RWPE2 (cell line): ENCODE data around the gene UQCC2.

Experiments used
- ATAC-seq: fragments of 200-7000 bp; cut with Tn5 transposase; 3 replicates; pipeline ENCODE4 v1.9.1; 2021; ENCODE audit warnings: low read depth
- DNase-seq: peaks from one replicate; pipeline ENCODE4 v3.0.0-alpha.2; 2020; ENCODE audit warnings: low spot score
- H3K27ac ChIP-seq: fragments of 450-650 bp; 2 replicates; pipeline ENCODE4 v1.5.1; 2017; ENCODE audit warnings: mild to moderate bottlenecking; ENCODE audit not compliant: poor library complexity, severe bottlenecking
- H3K27me3 ChIP-seq: fragments of 250-450 bp; sonication (Bioruptor Pico); 2 replicates; pipeline ENCODE4 v1.5.1; 2021; ENCODE audit warnings: mild to moderate bottlenecking, moderate library complexity; ENCODE audit not compliant: insufficient read depth, poor library complexity, severe bottlenecking
- H3K36me3 ChIP-seq: fragments of 250-450 bp; sonication (Bioruptor Pico); 2 replicates; pipeline ENCODE4 v1.5.1; 2020; ENCODE audit warnings: low read depth, mild to moderate bottlenecking, moderate library complexity
- H3K4me1 ChIP-seq: fragments of 250-450 bp; sonication (Bioruptor Pico); 2 replicates; pipeline ENCODE4 v1.5.1; 2021; ENCODE audit warnings: mild to moderate bottlenecking, moderate library complexity; ENCODE audit not compliant: insufficient read depth, poor library complexity, severe bottlenecking
- H3K4me3 ChIP-seq: fragments of 250-450 bp; sonication (Bioruptor Pico); 2 replicates; pipeline ENCODE4 v1.5.1; 2021; ENCODE audit warnings: mild to moderate bottlenecking, moderate library complexity; ENCODE audit not compliant: severe bottlenecking
- H3K9me3 ChIP-seq: fragments of 250-450 bp; sonication (Bioruptor Pico); 2 replicates; pipeline ENCODE4 v1.5.1; 2021; ENCODE audit warnings: mild to moderate bottlenecking, moderate library complexity; ENCODE audit not compliant: severe bottlenecking
- CTCF ChIP-seq: fragments of 450-650 bp; IDR thresholded peaks from one replicate; pipeline ENCODE4 v1.5.1; 2017; ENCODE audit warnings: mild to moderate bottlenecking, moderate library complexity; ENCODE audit not compliant: poor library complexity, severe bottlenecking

UQCC2 gene

DNA sequence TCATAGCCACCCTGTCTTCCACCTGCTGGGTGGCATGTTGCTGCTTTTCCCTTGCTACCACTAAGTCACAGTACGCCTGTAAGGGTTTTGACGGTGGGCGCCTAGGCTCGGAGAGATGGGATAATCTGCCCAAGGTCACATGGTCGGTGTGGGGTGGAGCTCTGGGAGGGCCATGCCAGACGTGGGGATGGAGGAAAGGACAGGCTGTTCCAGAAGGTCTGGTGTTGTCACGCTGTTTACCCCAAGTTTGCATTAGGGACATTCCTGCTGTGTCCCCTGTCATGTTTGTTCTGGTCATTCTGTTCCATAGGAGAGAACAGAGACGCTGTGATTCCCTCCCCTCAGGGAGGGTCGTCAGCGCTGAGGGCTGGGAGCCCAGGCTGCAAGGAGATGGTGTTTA lies 19.1 kb upstream of the UQCC2 start:
- Histone ChIP-seq H3K4me1 (no peaks in the 10 kb centered on the region), H3K9me3 (no peaks in the 10 kb centered on the region), H3K27me3 (no peaks in the 10 kb centered on the region), H3K36me3 (no peaks in the 10 kb centered on the region), H3K4me3 (no peak overlapping the region), H3K27ac (no peak overlapping the region)
- TF ChIP-seq CTCF, result no peak
- ATAC-seq (no peak), DNase-seq (no peak)

DNA sequence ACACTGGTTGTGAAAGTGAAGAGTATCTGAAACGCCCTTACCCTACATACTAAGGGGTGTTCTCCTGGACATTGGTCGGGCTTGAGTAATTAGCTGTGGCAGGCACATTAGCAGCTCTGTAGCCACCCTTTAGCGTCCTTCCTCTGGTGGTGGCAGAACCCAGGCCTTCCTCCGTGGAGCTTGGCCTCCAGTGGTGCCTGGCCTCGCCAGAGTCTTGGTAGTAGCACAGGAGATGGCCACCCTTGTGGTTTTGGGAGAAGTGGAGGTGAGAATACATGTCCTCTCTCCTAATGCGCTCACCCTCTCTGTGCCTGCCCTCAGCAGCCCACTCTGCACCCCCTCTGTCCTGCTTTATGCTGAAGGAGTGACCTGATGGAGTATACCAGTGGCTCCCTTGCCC lies 17.6 kb upstream of the UQCC2 start:
- Histone ChIP-seq H3K27ac (no peak overlapping the region), H3K4me1 (no peaks in the 10 kb centered on the region), H3K36me3 (no peaks in the 10 kb centered on the region), H3K27me3 (no peaks in the 10 kb centered on the region), H3K9me3 (no peaks in the 10 kb centered on the region), H3K4me3 (no peak overlapping the region)
- no peak for ATAC-seq
- DNase-seq, result no peak
- no peak for TF ChIP-seq CTCF

GRCh38 chr6:33728438-33728837 lies 16.9 kb upstream of the UQCC2 start:
- no peak for TF ChIP-seq CTCF
- ATAC-seq (no peak), DNase-seq (no peak)
- H3K27me3 ChIP-seq, result peaks cover 1% of the 10 kb centered on the region
- H3K4me3 ChIP-seq, result no peak overlapping the region
- H3K27ac ChIP-seq, result no peak overlapping the region
- H3K36me3 ChIP-seq, result no peaks in the 10 kb centered on the region
- no peaks in the 10 kb centered on the region for H3K9me3 ChIP-seq
- H3K4me1 ChIP-seq, result no peaks in the 10 kb centered on the region

DNA sequence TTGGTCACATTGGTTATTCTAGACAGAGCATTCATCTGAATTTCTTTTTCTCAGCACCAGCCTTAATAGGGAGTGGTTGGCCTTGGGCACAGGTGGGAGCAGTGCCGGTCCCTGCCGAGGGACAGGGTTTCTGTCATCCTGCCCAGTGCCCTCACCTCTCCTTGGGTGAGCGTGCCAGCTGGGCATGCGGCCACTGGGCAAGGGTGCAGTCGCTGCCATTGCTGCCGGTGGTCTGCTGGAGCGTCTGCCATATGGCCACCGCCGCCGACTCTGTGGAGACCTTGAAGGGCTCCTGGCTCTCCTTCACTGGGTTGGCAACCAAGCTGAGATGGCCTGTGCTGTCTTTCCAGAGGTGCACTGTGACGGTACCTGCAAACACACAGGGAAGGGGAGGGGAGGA lies 16.4 kb upstream of the UQCC2 start:
- no peaks in the 10 kb centered on the region for H3K36me3 ChIP-seq
- no peak for TF ChIP-seq CTCF
- H3K4me1 ChIP-seq, result no peaks in the 10 kb centered on the region
- ATAC-seq (no peak), DNase-seq (no peak)
- H3K27ac ChIP-seq, result no peak overlapping the region
- no peaks in the 10 kb centered on the region for H3K9me3 ChIP-seq
- peaks cover 5% of the 10 kb centered on the region for H3K27me3 ChIP-seq
- H3K4me3 ChIP-seq, result no peak overlapping the region

GRCh38 chr6:33727126-33727525 lies 15.6 kb upstream of the UQCC2 start:
- Histone ChIP-seq H3K27me3 (peaks cover 5% of the 10 kb centered on the region), H3K4me1 (no peaks in the 10 kb centered on the region)
- TF ChIP-seq CTCF, result no peak

More at GRCh38 chr6:33727126-33727525, 15.6 kb upstream of the UQCC2 start:
- Histone ChIP-seq H3K27ac (no peak overlapping the region), H3K9me3 (no peaks in the 10 kb centered on the region), H3K36me3 (no peaks in the 10 kb centered on the region), H3K4me3 (no peak overlapping the region)
- no peak for DNase-seq
- no peak for ATAC-seq
